Liver (tissue), 9 donors: ENCODE results near the gene OR8B8. TPM values are rescaled to one million over a fixed set of nuclear protein-coding genes. Genes with fewer than 3 reads are reported as not detected.

Experiments
- DNase-seq: peaks from one replicate; pipeline ENCODE4 v3.0.0-alpha.2; 2017; ENCODE audit warnings: low spot score
- H3K27ac ChIP-seq, 2 donors: one replicate each; pipeline ENCODE4 v1.7.0; 2013; ENCODE audit warnings: inconsistent platforms in 2 of 2, low read length in 2 of 2, control low read depth in 1 of 2, low read depth in 1 of 2, mild to moderate bottlenecking in 1 of 2
- H3K27me3 ChIP-seq, 4 donors: one replicate each; pipeline versions ENCODE4 v1.6.1 to v1.7.0; 2013; ENCODE audit warnings: low read length in 3 of 4, inconsistent platforms in 1 of 4, mild to moderate bottlenecking in 1 of 4, moderate library complexity in 1 of 4; ENCODE audit not compliant: control insufficient read depth in 4 of 4, insufficient read depth in 4 of 4
- H3K36me3 ChIP-seq, 4 donors: one replicate each; pipeline versions ENCODE4 v1.6.1 to v1.7.0; 2013; ENCODE audit warnings: low read length in 3 of 4, mild to moderate bottlenecking in 3 of 4, low read depth in 1 of 4, moderate library complexity in 1 of 4; ENCODE audit not compliant: control insufficient read depth in 4 of 4, insufficient read depth in 3 of 4
- H3K4me1 ChIP-seq, 4 donors: one replicate each; pipeline versions ENCODE4 v1.6.1 to v1.7.0; 2013; ENCODE audit warnings: low read length in 3 of 4, mild to moderate bottlenecking in 3 of 4, moderate library complexity in 1 of 4; ENCODE audit not compliant: control insufficient read depth in 4 of 4, insufficient read depth in 4 of 4
- H3K4me3 ChIP-seq, 3 donors: one replicate each; pipeline versions ENCODE4 v1.6.1 to v1.7.0; 2013; ENCODE audit warnings: low read length in 3 of 3, control low read depth in 1 of 3, low read depth in 1 of 3, mild to moderate bottlenecking in 1 of 3
- H3K9ac ChIP-seq, 2 donors: one replicate each; pipeline ENCODE4 v1.7.0; 2013; ENCODE audit warnings: low read length in 2 of 2, mild to moderate bottlenecking in 2 of 2, moderate library complexity in 2 of 2, control low read depth in 1 of 2, low read depth in 1 of 2
- H3K9me3 ChIP-seq, 4 donors: one replicate each; pipeline versions ENCODE4 v1.6.1 to v1.7.0; 2013; ENCODE audit warnings: low read length in 3 of 4; ENCODE audit not compliant: control insufficient read depth in 4 of 4
- EGR1 ChIP-seq, 2 donors: IDR thresholded peaks; 2 replicates each; pipeline ENCODE4 v1.6.1; 2016 to 2018; ENCODE audit warnings: antibody characterized with exemption in 2 of 2, low read depth in 2 of 2
- FOXA2 ChIP-seq: IDR thresholded peaks from 2 replicates; pipeline ENCODE4 v1.6.1; 2016; ENCODE audit warnings: antibody characterized with exemption
- GABPA ChIP-seq, 2 donors: IDR thresholded peaks in 1 of 2; conservative IDR thresholded peaks in 1 of 2; 2 replicates each; pipeline ENCODE4 v1.6.1; 2016; ENCODE audit warnings: antibody characterized with exemption in 2 of 2, mild to moderate bottlenecking in 1 of 2, moderate library complexity in 1 of 2
- HNF4G ChIP-seq: IDR thresholded peaks from 2 replicates; pipeline ENCODE4 v1.6.1; 2016; ENCODE audit warnings: antibody characterized with exemption
- JUND ChIP-seq, 2 donors: IDR thresholded peaks; 2 replicates each; pipeline ENCODE4 v1.6.1; 2016; ENCODE audit warnings: antibody characterized with exemption in 2 of 2
- NR2F2 ChIP-seq: IDR thresholded peaks from 2 replicates; pipeline ENCODE4 v1.6.1; 2016; ENCODE audit warnings: antibody characterized with exemption
- RAD21 ChIP-seq, 2 donors: IDR thresholded peaks; 2 replicates each; pipeline ENCODE4 v1.6.1; 2016; ENCODE audit warnings: antibody characterized with exemption in 2 of 2, mild to moderate bottlenecking in 2 of 2
- TAF1 ChIP-seq: conservative IDR thresholded peaks from 2 replicates; pipeline ENCODE4 v1.6.1; 2016; ENCODE audit warnings: antibody characterized with exemption, mild to moderate bottlenecking
- YY1 ChIP-seq: IDR thresholded peaks from 2 replicates; pipeline ENCODE4 v1.6.1; 2016; ENCODE audit warnings: antibody characterized with exemption, mild to moderate bottlenecking
- ZBTB33 ChIP-seq: IDR thresholded peaks from 2 replicates; pipeline ENCODE4 v1.6.1; 2016; ENCODE audit warnings: antibody characterized with exemption
- WGBS: extraction: QIAGEN DNeasy Blood & Tissue Kit; methylation state at CpG from one replicate; pipeline ENCODE4 v1.1.7; 2013; 5-methylcytosine and 5-hydroxymethylcytosine counted together
- polyA plus RNA-seq, 2 donors: library from polyadenylated mRNA; stranded (reverse) in 1 of 2; unstranded in 1 of 2; fragments of 200-250 nt in 1 of 2; fragments of >200 nt in 1 of 2; fragmentation: Nextera tagmentation in 1 of 2; extraction: Ambion mirVana in 1 of 2; gene quantifications; one replicate each; pipeline versions ENCODE4 v1.2.1 to v1.2.3, GENCODE V29; 2013 to 2015
- total RNA-seq, 2 donors: library from RNA; depleted of rRNA; stranded (reverse); fragments of >200 nt; gene quantifications; one replicate each; pipeline ENCODE4 v1.2.3, GENCODE V29; 2014
- TF ChIP-seq, protein P1 (sequence below): fragments of 150-350 bp; IDR thresholded peaks from 2 replicates; pipeline ENCODE4 v1.5.1; 2017; ENCODE audit warnings: improper control_type of control experiment, low read depth, low read length; ENCODE audit not compliant: missing input control
- TF ChIP-seq, protein P2 (sequence below): IDR thresholded peaks from 2 replicates; pipeline ENCODE4 v1.6.1; 2016; ENCODE audit warnings: antibody characterized with exemption
- TF ChIP-seq, protein P3 (sequence below): IDR thresholded peaks from 2 replicates; pipeline ENCODE4 v1.6.1; 2016; ENCODE audit warnings: antibody characterized with exemption, mild to moderate bottlenecking
- donor health status: healthy.
- donor health status: healthy.
- donor health status: healthy.
- donor health status: healthy.
- donor health status: healthy.

OR8B8 gene
- total and polyA plus RNA-seq, 4 donors = not detected

GRCh38 chr11:124475265-124475664 lies 29.8 kb upstream of the OR8B8 start:
- Histone ChIP-seq H3K9ac (no peak overlapping the region), H3K4me1 (no peaks in the 10 kb centered on the region), H3K27me3 (peaks cover 0 to 15% (median 0%) of the 10 kb centered on the region in 4 donors), H3K36me3 (no peaks in the 10 kb centered on the region), H3K27ac (no peak overlapping the region), H3K9me3 (no peaks in the 10 kb centered on the region), H3K4me3 (no peak overlapping the region)
- TF ChIP-seq, protein P1, sequence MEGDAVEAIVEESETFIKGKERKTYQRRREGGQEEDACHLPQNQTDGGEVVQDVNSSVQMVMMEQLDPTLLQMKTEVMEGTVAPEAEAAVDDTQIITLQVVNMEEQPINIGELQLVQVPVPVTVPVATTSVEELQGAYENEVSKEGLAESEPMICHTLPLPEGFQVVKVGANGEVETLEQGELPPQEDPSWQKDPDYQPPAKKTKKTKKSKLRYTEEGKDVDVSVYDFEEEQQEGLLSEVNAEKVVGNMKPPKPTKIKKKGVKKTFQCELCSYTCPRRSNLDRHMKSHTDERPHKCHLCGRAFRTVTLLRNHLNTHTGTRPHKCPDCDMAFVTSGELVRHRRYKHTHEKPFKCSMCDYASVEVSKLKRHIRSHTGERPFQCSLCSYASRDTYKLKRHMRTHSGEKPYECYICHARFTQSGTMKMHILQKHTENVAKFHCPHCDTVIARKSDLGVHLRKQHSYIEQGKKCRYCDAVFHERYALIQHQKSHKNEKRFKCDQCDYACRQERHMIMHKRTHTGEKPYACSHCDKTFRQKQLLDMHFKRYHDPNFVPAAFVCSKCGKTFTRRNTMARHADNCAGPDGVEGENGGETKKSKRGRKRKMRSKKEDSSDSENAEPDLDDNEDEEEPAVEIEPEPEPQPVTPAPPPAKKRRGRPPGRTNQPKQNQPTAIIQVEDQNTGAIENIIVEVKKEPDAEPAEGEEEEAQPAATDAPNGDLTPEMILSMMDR = no peak
- TF ChIP-seq NR2F2 (no peak), EGR1 (IDR thresholded peaks at IDR 0.05; ENCODE audit: low read depth in 2 of 2) (no peak), ZBTB33 (no peak), FOXA2 (no peak), HNF4G (no peak)
- TF ChIP-seq, protein P2, sequence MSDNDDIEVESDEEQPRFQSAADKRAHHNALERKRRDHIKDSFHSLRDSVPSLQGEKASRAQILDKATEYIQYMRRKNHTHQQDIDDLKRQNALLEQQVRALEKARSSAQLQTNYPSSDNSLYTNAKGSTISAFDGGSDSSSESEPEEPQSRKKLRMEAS = no peak
- DNase-seq = no peak
- WGBS = 73% methylated on average over 2 of the region's 2 CpGs

- WGBS = 79% methylated on average over 2 of the region's 2 CpGs
- Histone ChIP-seq H3K4me1 (no peaks in the 10 kb centered on the region), H3K9me3 (no peaks in the 10 kb centered on the region), H3K36me3 (no peaks in the 10 kb centered on the region), H3K4me3 (no peak overlapping the region), H3K27ac (no peak overlapping the region), H3K27me3 (peaks cover 0 to 15% (median 0%) of the 10 kb centered on the region in 4 donors), H3K9ac (no peak overlapping the region)
- no peak for DNase-seq
- TF ChIP-seq GABPA (IDR thresholded peaks at IDR 0.05 in 1 of 2, conservative IDR thresholded peaks at IDR 0.05 in 1 of 2) = no peak
- no peak for TF ChIP-seq RAD21 (IDR thresholded peaks at IDR 0.05)
- no peak for TF ChIP-seq ZBTB33
- no peak for TF ChIP-seq TAF1
- no peak for TF ChIP-seq JUND (IDR thresholded peaks at IDR 0.05)
- TF ChIP-seq NR2F2 = no peak
- TF ChIP-seq FOXA2 = no peak
- no peak for TF ChIP-seq HNF4G
- TF ChIP-seq, protein P2 = no peak
- TF ChIP-seq YY1 = no peak
- TF ChIP-seq, protein P3, sequence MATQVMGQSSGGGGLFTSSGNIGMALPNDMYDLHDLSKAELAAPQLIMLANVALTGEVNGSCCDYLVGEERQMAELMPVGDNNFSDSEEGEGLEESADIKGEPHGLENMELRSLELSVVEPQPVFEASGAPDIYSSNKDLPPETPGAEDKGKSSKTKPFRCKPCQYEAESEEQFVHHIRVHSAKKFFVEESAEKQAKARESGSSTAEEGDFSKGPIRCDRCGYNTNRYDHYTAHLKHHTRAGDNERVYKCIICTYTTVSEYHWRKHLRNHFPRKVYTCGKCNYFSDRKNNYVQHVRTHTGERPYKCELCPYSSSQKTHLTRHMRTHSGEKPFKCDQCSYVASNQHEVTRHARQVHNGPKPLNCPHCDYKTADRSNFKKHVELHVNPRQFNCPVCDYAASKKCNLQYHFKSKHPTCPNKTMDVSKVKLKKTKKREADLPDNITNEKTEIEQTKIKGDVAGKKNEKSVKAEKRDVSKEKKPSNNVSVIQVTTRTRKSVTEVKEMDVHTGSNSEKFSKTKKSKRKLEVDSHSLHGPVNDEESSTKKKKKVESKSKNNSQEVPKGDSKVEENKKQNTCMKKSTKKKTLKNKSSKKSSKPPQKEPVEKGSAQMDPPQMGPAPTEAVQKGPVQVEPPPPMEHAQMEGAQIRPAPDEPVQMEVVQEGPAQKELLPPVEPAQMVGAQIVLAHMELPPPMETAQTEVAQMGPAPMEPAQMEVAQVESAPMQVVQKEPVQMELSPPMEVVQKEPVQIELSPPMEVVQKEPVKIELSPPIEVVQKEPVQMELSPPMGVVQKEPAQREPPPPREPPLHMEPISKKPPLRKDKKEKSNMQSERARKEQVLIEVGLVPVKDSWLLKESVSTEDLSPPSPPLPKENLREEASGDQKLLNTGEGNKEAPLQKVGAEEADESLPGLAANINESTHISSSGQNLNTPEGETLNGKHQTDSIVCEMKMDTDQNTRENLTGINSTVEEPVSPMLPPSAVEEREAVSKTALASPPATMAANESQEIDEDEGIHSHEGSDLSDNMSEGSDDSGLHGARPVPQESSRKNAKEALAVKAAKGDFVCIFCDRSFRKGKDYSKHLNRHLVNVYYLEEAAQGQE = no peak
Measured at GRCh38 chr11:124474779-124475178, 29.3 kb upstream of the OR8B8 start.
